Measurements from ENCODE around the gene ZNHIT1. TPM values are rescaled to one million over a fixed set of nuclear protein-coding genes. Genes with fewer than 3 reads are reported as not detected.
A peak's percentile ranks its signal among the peaks of the same experiment; 100 is the strongest.
"Not testable (repeated sequence)": the region's sequence is repeated elsewhere in the genome, so short reads cannot be mapped to it uniquely, and the experiment has no call there.

Gene ZNHIT1
- total and polyA plus RNA-seq, 4 experiments from 2014 or later: 44.6 to 83.5 (median 53.5) TPM

GRCh38 chr7:101248276-101248675, 30.3 kb downstream of the ZNHIT1 start:
- H3K9me3 Mint-ChIP-seq: no peaks in the 10 kb centered on the region
- no peaks in the 10 kb centered on the region for H3K9me3 ChIP-seq (ENCODE audit: control insufficient read depth in 1 of 2, low read length in 2 of 2)
- ChIA-PET POLR2A (ENCODE audit: partially characterized antibody) (interaction anchor here (1.2 kb wide), 1 partner anchor 30 kb away, joined by 4 read pairs; the partner anchor contains the start of gene ZNHIT1), CTCF (ENCODE audit: partially characterized antibody) (interaction anchor here (0.9 to 2.1 kb wide), 4 partner anchors 31 to 105 kb away, joined by 4 to 12 read pairs (median 8); partner anchors contain the start of genes PLOD3 and ZNHIT1)
- no peak for DNase-seq
- H3K27me3 Mint-ChIP-seq: no peaks in the 10 kb centered on the region
- H3K27me3 ChIP-seq (ENCODE audit: insufficient read depth, low read length): no peaks in the 10 kb centered on the region
- H3K4me1 ChIP-seq (ENCODE audit: insufficient read depth, low read length): peaks cover 36% of the 10 kb centered on the region
- no peak overlapping the region for H3K27ac ChIP-seq (ENCODE audit: low read depth, low read length)
- peaks cover 14 to 34% of the 10 kb centered on the region in 2 donors for H3K36me3 Mint-ChIP-seq
- H3K4me1 Mint-ChIP-seq: peaks cover 28 to 66% (median 46%) of the 10 kb centered on the region in 4 donors
- H3K4me3 Mint-ChIP-seq: peak overlapping the region in 1 of 8 donors; percentile 59
- H3K36me3 ChIP-seq (ENCODE audit: insufficient read depth, low read length): no peaks in the 10 kb centered on the region
- H3K27ac Mint-ChIP-seq: peak overlapping the region in 2 of 7 donors; percentile 3 to 51
- no peak overlapping the region for H3K4me3 ChIP-seq (ENCODE audit: low read length in 2 of 2)
- intact Hi-C loops (cut with micrococcal nuclease): no loop called here

GRCh38 chr7:101250324-101250723, 32.4 kb downstream of the ZNHIT1 start:
- H3K27me3 Mint-ChIP-seq: peaks cover 0 to 4% of the 10 kb centered on the region in 2 donors
- no peaks in the 10 kb centered on the region for H3K9me3 Mint-ChIP-seq
- Histone ChIP-seq H3K27ac (ENCODE audit: low read depth, low read length) (no peak overlapping the region), H3K27me3 (ENCODE audit: insufficient read depth, low read length) (no peaks in the 10 kb centered on the region), H3K36me3 (ENCODE audit: insufficient read depth, low read length) (no peaks in the 10 kb centered on the region), H3K4me1 (ENCODE audit: insufficient read depth, low read length) (peaks cover 23% of the 10 kb centered on the region), H3K9me3 (ENCODE audit: control insufficient read depth in 1 of 2, low read length in 2 of 2) (no peaks in the 10 kb centered on the region), H3K4me3 (ENCODE audit: low read length in 2 of 2) (no peak overlapping the region)
- H3K4me1 Mint-ChIP-seq: peaks cover 21 to 46% (median 31%) of the 10 kb centered on the region in 4 donors
- ChIA-PET POLR2A (ENCODE audit: partially characterized antibody) (no interaction called here), CTCF (ENCODE audit: partially characterized antibody) (interaction anchor here (0.7 kb wide), 1 partner anchor 170 kb away, joined by 5 read pairs; no protein-coding TSS in a partner anchor)
- intact Hi-C loops (cut with micrococcal nuclease): loop anchor here (10.0 kb wide), 1 partner anchor 546 kb away; the partner anchor contains the start of gene POP7
- H3K36me3 Mint-ChIP-seq: peaks cover 14 to 22% of the 10 kb centered on the region in 2 donors
- DNase-seq: no peak
- peak overlapping the region in 4 of 7 donors; percentile 63 to 82 (median 66) for H3K27ac Mint-ChIP-seq
- peak overlapping the region; percentile 3 to 100 (median 87) for H3K4me3 Mint-ChIP-seq

- Histone ChIP-seq H3K36me3 (ENCODE audit: insufficient read depth, low read length) (no peaks in the 10 kb centered on the region), H3K27ac (ENCODE audit: low read depth, low read length) (peak overlapping the region; percentile 83), H3K4me3 (ENCODE audit: low read length in 2 of 2) (peak overlapping the region; percentile 97 to 98), H3K27me3 (ENCODE audit: insufficient read depth, low read length) (no peaks in the 10 kb centered on the region), H3K4me1 (ENCODE audit: insufficient read depth, low read length) (peaks cover 18% of the 10 kb centered on the region), H3K9me3 (ENCODE audit: control insufficient read depth in 1 of 2, low read length in 2 of 2) (no peaks in the 10 kb centered on the region)
- Mint-ChIP-seq H3K4me3 (peak overlapping the region; percentile 99 to 100 (median 99)), H3K27me3 (peaks cover 1 to 4% of the 10 kb centered on the region in 2 donors), H3K36me3 (peaks cover 14 to 20% of the 10 kb centered on the region in 2 donors), H3K4me1 (peaks cover 18 to 39% (median 27%) of the 10 kb centered on the region in 4 donors), H3K9me3 (no peaks in the 10 kb centered on the region), H3K27ac (peak overlapping the region; percentile 93 to 99 (median 98))
- POLR2A ChIA-PET (ENCODE audit: partially characterized antibody): interaction anchor here (0.7 to 4.9 kb wide), 12 partner anchors 8 to 1694 kb away, joined by 3 to 34 read pairs (median 4); partner anchors contain the start of genes CLDN15, FIS1, PLOD3 and SRRT
- intact Hi-C loops (cut with micrococcal nuclease): loop anchor here (1.0 to 10.0 kb wide), 3 partner anchors 8 to 547 kb away; partner anchors contain the start of genes PLOD3 and POP7
- DNase-seq: peak; percentile 97 to 99 (median 98)
- CTCF ChIA-PET (ENCODE audit: partially characterized antibody): interaction anchor here (0.6 to 4.9 kb wide), 6 partner anchors 8 to 171 kb away, joined by 3 to 41 read pairs (median 4); partner anchors contain the start of genes FIS1, PLOD3 and ZNHIT1
Observed at GRCh38 chr7:101251871-101252659, 34.1 kb downstream of the ZNHIT1 start.

- not testable (repeated sequence) for H3K27me3 ChIP-seq (ENCODE audit: insufficient read depth, low read length); DNase-seq; H3K36me3 ChIP-seq (ENCODE audit: insufficient read depth, low read length); H3K4me3 ChIP-seq (ENCODE audit: low read length in 2 of 2); H3K27ac ChIP-seq (ENCODE audit: low read depth, low read length); H3K9me3 ChIP-seq (ENCODE audit: control insufficient read depth in 1 of 2, low read length in 2 of 2); H3K9me3 Mint-ChIP-seq; H3K27me3 Mint-ChIP-seq
- POLR2A ChIA-PET (ENCODE audit: partially characterized antibody): interaction anchor here (0.9 to 4.9 kb wide), 4 partner anchors 9 to 168 kb away, joined by 3 to 34 read pairs (median 16); partner anchors contain the start of genes FIS1, IFT22, PLOD3 and TRIM56
- CTCF ChIA-PET (ENCODE audit: partially characterized antibody): interaction anchor here (1.9 to 4.9 kb wide), 3 partner anchors 9 to 109 kb away, joined by 6 to 41 read pairs (median 9); partner anchors contain the start of gene FIS1
- Mint-ChIP-seq H3K4me3 (peak overlapping the region in 5 of 8 donors; percentile 25 to 100 (median 99)), H3K27ac (peak overlapping the region in 2 of 7 donors; percentile 93 to 97), H3K36me3 (peaks cover 11 to 16% of the 10 kb centered on the region in 2 donors), H3K4me1 (peaks cover 16 to 32% (median 24%) of the 10 kb centered on the region in 4 donors)
- intact Hi-C loops (cut with micrococcal nuclease): loop anchor here (10.0 kb wide), 1 partner anchor 548 kb away; the partner anchor contains the start of gene POP7
- H3K4me1 ChIP-seq (ENCODE audit: insufficient read depth, low read length): peaks cover 18% of the 10 kb centered on the region
Observed at GRCh38 chr7:101253199-101253598, 35.2 kb downstream of the ZNHIT1 start.

GRCh38 chr7:101255796-101256195, 37.8 kb downstream of the ZNHIT1 start:
- DNase-seq: no peak
- H3K36me3 ChIP-seq (ENCODE audit: insufficient read depth, low read length): no peaks in the 10 kb centered on the region
- Mint-ChIP-seq H3K4me1 (peaks cover 8 to 19% (median 14%) of the 10 kb centered on the region in 4 donors), H3K27ac (no peak overlapping the region), H3K27me3 (peaks cover 3 to 4% of the 10 kb centered on the region in 2 donors), H3K9me3 (no peaks in the 10 kb centered on the region), H3K4me3 (no peak overlapping the region), H3K36me3 (peaks cover 6 to 9% of the 10 kb centered on the region in 2 donors)
- H3K4me1 ChIP-seq (ENCODE audit: insufficient read depth, low read length): peaks cover 9% of the 10 kb centered on the region
- H3K9me3 ChIP-seq (ENCODE audit: control insufficient read depth in 1 of 2, low read length in 2 of 2): no peaks in the 10 kb centered on the region
- H3K27me3 ChIP-seq (ENCODE audit: insufficient read depth, low read length): no peaks in the 10 kb centered on the region
- CTCF ChIA-PET (ENCODE audit: partially characterized antibody): interaction anchor here (4.9 kb wide), 1 partner anchor 12 kb away, joined by 41 read pairs; the partner anchor contains the start of gene FIS1
- H3K4me3 ChIP-seq (ENCODE audit: low read length in 2 of 2): no peak overlapping the region
- H3K27ac ChIP-seq (ENCODE audit: low read depth, low read length): no peak overlapping the region
- POLR2A ChIA-PET (ENCODE audit: partially characterized antibody): interaction anchor here (4.9 kb wide), 1 partner anchor 12 kb away, joined by 34 read pairs; the partner anchor contains the start of gene FIS1
- intact Hi-C loops (cut with micrococcal nuclease): loop anchor here (10.0 kb wide), 1 partner anchor 551 kb away; the partner anchor contains the start of gene POP7

GRCh38 chr7:101258243-101258731, 40.3 kb downstream of the ZNHIT1 start:
- H3K27ac Mint-ChIP-seq: no peak overlapping the region
- intact Hi-C loops (cut with micrococcal nuclease): loop anchor here (10.0 kb wide), 1 partner anchor 553 kb away; the partner anchor contains the start of gene POP7
- ChIA-PET CTCF (ENCODE audit: partially characterized antibody) (interaction anchor here (1.4 to 2.3 kb wide), 2 partner anchors 14 to 24 kb away, joined by 6 read pairs; partner anchors contain the start of gene FIS1), POLR2A (ENCODE audit: partially characterized antibody) (no interaction called here)
- no peak for DNase-seq
- H3K9me3 Mint-ChIP-seq: no peaks in the 10 kb centered on the region
- no peaks in the 10 kb centered on the region for H3K4me1 ChIP-seq (ENCODE audit: insufficient read depth, low read length)
- no peaks in the 10 kb centered on the region for H3K9me3 ChIP-seq (ENCODE audit: control insufficient read depth in 1 of 2, low read length in 2 of 2)
- H3K4me3 ChIP-seq (ENCODE audit: low read length in 2 of 2): no peak overlapping the region
- no peaks in the 10 kb centered on the region for H3K36me3 ChIP-seq (ENCODE audit: insufficient read depth, low read length)
- no peak overlapping the region for H3K4me3 Mint-ChIP-seq
- H3K27me3 ChIP-seq (ENCODE audit: insufficient read depth, low read length): no peaks in the 10 kb centered on the region
- peaks cover 7 to 8% of the 10 kb centered on the region in 2 donors for H3K27me3 Mint-ChIP-seq
- H3K36me3 Mint-ChIP-seq: no peaks in the 10 kb centered on the region
- no peaks in the 10 kb centered on the region for H3K4me1 Mint-ChIP-seq
- H3K27ac ChIP-seq (ENCODE audit: low read depth, low read length): no peak overlapping the region

All from CD4-positive, alpha-beta memory T cell (primary cell).